SK-MEL-5 (cell line): Measurements from ENCODE around the gene RLBP1. TPM values are rescaled to one million over a fixed set of nuclear protein-coding genes. Genes with fewer than 3 reads are reported as not detected.

Experiments used
- DNase-seq: peaks from one replicate; pipeline ENCODE4 v3.0.0-alpha.2; 2016; ENCODE audit warnings: low read depth, low spot score
- in situ Hi-C: cut with HindIII; loops from 2 replicates; pipeline ENCODE4 v1.10.0; 2016; ENCODE audit warnings: low sequenced_read_pairs, high pct_unique_total_duplicates, low pct_unique_long_range_greater_than_20kb
- total RNA-seq: library from RNA; depleted of rRNA; stranded (reverse); fragments of >200 nt; shearing (Covaris generic); gene quantifications from 2 replicates; pipeline ENCODE4 v1.2.3, GENCODE V29; 2014

RLBP1 gene
- total RNA-seq, 1 experiment from 2014 or later: 33.8 TPM

DNA sequence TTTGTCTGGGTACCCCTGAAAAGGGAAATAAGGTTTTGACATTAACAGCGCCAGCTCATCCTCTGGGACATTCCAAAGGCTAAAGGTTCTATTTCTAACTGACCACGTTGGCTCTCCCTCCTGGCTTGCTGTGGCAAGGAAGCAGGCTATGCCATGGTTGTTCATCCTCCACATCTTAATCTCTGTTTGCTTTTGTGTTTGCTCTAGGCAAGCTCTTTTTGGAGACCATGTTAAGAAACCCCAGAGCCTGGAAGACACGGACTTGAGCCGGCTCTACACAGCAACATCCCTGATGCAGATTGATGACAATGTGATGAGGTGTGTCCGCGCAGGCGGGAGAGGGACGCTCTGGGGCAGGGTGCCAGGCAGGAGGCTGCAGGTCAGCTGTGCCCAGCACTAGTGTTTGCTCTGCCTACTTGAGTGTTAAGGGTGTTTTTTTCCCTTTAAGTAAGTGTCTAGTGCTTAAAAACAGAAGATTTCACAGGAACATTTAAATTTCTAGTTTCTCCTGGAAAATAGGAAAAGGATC is 33.3 kb downstream of the RLBP1 start:
- in situ Hi-C loops: no loop called here
- DNase-seq: no peak

DNA sequence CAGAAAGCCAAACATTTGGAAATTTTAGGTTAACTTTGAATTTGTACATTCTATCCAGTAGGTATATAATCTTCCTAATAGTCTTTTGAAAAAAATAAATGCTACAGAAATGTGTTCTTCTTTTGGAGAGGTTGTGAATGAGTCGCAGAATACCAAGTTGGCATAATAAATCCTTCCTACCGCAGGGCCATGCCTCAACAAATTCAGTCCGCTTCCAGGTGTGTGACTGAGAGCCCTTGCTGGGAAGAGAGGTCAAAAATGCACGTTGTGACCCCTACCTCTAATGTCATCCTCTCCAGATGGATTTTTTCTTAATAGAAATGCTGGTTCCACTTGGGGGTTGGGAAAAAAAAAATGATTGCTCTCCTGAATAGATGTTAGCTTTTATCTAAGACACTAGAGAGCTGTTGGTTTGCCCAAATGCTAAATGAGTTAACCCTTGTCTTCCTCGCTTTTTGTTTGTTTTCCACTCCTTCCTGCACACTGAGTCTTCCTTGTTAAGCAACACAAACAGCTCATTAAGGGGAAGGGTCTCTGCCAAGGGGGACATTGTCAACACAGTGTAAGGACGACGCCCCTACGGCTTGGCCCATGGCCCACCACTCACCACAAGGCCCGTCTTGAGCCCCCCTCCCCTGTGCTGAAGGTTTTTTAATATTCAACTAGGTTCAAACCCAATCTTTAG is 33.9 kb downstream of the RLBP1 start:
- in situ Hi-C loops: no loop called here
- no peak for DNase-seq

DNA sequence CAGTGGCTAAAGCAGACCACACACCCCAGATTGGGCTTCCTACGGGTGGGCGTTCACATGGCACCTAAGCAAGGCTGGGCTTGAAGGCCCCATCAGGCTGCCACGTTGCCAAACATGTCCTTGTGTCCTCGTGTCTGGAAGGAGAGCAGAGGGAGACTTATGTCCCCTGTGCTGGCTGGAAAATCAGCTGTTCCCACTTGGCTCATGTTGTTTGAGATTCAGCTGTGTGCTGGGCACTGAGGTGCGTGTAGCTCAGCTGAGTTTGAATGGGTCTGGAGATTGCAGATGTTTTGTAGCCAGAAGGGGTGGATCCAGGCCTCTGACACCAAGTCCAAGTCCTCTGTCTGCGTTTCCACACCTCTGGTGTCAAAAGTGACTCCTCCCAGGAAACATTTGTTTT is 34.6 kb downstream of the RLBP1 start:
- in situ Hi-C loops: no loop called here
- no peak for DNase-seq

DNA sequence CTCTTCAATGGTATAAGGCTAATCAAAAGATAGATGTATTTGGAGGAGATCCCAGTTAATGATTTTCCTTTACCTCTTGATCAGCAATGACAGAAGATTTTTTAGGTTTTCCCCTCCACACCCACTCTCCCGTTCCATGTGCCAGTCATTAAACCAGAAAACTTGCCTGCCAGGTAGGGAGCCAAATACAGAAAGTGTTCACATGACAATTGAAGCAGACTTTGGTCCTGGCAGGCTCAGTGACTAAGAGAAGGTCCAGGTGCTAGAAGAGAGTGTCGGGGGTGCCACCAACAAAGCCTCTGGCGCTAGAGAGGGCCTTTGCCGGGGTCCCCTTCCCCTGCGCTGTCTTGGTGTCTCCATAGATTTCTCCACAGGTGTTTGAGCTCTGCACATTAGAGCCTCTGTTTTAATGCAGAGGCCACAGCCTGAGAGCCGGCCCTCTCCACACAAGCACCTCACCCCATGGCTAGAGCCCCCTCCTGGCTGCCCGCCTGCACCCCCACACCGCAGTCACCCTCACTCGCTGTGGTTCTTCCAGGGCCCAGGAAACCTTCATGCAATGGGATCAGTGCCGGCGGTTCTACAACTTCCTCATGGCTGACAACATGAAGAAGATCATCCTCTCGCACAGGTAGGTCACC is 36.4 kb downstream of the RLBP1 start:
- in situ Hi-C loops: no loop called here
- DNase-seq: no peak

DNA sequence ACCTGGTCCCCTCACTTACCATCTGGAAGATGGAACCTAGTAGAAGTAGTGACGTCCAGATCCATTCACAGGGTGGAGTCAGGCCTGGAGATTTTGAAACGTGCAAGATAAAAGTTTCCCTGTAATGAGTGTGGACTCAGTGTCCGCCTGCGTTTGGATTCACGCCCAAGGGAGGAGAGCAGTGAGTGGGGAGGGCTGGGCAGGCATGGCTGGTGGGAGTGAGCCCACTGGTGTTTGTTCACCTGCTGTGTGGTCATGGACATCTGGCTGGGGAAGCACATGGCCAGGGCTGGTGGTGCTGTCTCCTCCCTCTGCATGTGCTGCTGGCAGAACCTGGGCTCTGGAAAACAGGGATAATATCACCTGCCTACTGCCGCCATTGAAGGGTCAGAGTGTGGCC is 37.0 kb downstream of the RLBP1 start:
- in situ Hi-C loops: no loop called here
- no peak for DNase-seq

DNA sequence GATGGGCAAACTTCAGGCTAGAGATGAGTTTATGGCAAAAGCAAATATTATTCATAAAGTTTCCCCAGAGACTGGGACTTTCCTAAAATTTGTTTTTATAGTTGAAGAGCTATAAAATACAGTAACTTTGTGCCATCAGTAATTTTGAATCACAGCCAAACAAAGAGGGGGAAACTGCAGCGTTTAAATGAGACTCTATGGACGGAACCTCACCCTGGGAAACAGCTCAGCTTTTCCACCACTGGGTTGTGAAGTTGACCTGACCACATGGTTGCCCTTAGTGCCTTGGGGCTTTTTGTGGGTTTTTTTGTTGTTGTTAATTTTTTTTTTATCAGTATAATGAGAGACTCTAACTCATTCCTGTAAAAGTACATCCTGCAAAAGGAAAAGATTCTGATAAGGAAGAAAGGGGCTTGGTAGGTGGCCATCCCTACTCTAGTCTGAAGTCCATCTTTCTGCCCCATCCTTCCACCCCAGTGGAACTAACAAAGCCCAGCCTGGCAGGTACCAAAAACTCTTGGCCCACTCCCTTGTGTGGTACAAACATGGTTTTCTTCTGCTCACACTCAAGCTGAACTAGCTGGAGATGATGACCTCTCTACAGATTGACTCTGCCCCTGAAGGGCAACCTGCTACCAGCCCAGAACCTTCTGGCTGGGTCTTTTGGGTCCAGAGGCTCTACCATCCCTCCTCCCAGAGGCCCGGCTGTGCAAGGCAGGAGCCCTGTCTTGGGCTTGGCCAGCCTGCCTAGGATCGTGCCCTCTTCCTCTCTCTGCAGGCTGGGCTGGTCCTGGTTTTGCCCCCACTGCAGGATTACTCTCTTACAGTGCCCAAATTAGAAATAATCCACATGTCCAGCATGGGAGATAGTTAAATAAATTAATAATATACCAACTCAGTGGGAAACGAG is 41.2 kb downstream of the RLBP1 start:
- no peak for DNase-seq
- in situ Hi-C loops: no loop called here

DNA sequence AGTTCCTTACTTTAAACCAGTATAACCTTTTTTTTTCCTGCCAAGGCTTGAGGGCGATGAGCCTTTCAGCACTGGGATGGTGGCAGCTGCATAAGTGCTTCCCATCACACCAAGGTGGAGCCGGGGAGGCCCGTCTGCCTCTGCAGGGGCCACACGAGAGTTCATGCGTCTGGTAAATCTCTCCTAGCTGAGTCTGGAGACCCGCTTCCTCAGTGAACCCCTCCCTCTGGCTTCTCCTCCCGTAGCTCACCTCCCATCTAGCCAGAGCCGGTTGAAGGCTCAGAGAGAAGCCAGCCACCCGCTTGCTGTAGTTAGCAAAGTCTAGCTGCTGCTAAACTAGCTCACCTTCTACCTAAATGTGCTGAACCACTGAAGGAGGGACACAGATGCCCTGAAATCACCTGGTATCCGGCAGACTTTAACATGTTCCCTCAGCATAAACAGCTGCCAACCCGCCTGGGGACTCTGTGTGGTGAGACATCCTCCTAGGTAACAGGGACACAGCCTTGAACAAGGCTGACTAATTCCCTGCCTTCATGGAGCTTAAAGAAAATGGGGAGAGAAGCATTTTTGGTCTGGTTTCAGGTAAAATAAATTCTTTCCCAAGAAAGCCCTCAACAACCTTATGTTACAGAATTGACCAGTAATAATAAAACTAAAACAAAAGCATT is 42.9 kb downstream of the RLBP1 start:
- in situ Hi-C loops: no loop called here
- DNase-seq: no peak

DNA sequence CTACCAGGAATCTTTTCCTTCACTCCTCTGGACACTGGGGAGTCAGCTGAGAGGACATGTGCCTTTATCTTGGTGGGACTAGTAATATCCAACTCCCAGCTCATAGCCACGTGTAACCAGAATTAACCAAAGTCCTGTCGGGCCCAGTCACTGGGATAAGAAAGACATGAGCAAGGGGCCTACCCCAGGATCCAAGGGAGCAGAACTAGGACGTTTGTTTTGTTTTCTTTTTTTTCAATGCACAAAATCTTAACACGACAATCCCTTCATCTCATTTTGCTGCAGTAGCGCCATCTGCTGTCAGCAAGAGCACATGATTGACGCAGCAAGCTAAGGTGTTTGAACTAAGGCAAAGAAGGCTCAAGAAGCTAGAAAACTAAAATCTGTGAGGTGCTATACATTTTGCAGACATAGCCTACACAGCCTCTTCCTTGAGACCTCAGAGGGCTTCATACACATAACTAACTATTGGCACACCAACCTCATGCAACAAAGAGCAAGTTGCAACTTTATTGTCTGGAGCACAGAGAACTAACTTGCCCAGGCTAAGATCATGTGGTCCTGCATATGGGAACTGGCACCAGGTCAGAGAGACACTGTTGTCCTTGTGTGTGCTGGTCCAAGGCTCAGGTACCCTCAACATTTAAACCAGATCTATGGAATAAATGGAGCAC is 43.6 kb downstream of the RLBP1 start:
- in situ Hi-C loops: no loop called here
- DNase-seq: peak; percentile 85

DNA sequence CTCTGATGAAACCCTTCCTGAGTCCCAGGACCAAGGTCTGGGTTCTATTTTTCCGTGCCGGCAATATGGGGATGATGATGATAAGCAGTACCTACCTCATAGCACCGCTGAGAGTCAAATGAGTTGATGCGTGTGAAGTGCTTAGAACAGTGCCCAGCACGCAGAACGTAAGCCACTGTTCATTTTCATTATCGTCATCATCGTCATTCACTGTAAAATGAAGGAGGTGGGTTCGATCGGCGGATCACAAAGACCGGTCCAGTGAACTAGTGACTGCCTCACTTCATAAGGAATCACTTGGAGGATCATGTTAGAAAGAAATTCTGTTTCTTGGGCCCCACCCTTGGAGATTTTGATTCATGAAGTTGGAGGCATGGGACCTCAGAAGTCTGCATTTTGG is 44.3 kb downstream of the RLBP1 start:
- in situ Hi-C loops: no loop called here
- no peak for DNase-seq

DNA sequence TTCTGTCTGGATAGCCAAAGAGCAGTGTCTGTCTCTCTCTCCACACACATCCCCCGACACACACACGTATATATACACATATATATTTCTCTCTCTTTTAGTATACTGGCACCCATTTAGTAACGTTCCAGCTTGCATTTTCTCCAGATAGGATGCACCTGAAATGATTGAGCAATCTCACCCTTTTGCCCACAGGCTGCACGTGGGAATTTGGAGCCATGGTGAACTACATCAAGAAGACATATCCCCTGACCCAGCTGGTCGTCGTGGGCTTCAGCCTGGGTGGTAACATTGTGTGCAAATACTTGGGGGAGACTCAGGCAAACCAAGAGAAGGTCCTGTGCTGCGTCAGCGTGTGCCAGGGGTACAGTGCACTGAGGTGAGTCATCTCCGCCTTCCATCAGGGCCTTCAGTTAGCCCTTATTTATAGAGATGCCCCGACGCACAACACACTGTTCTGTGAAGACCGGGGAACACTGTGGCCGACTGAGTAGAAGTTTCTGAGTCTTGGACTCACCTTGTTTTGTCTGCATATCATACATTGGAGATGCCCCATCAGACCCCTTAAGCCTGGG is 45.7 kb downstream of the RLBP1 start:
- DNase-seq: no peak
- in situ Hi-C loops: no loop called here

DNA sequence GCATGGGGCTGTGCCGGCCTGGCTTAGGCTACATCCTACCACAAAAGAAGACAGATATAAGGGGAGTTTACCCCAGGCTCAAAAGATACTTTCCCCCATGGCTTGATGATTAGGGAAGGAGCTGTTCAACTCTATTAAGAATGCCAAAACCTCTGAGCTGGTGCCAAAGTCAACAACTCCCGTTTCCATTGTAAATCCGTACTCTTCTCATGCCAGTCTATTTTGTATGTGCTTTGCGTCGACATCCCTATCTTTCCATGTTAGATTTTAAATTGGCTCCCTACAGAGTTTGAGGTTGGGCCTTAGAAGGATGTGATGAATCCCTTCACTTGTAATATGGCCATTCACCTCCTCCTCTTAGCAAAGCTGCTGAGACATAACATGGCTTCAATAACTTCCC is 46.9 kb downstream of the RLBP1 start:
- no peak for DNase-seq
- in situ Hi-C loops: no loop called here

DNA sequence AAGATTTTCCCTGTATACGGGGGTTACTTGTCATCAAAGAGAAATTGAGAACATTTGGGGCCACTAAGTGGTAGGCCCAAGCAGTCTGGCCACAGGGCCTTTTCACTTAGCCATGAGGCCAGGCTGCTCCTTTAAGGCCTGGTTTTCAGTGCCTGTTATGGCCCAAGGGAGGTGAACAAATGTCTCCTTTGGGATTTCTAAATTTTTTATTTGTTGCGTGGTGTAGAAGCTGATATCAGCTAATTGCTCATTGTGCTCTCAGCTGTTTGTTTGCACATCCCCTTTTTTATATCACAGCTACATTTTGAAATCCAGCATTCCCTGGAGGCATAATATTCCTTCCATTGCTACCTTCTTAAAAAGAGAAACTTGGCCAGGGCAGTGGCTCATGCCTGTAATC is 48.5 kb downstream of the RLBP1 start:
- DNase-seq: no peak
- in situ Hi-C loops: no loop called here

DNA sequence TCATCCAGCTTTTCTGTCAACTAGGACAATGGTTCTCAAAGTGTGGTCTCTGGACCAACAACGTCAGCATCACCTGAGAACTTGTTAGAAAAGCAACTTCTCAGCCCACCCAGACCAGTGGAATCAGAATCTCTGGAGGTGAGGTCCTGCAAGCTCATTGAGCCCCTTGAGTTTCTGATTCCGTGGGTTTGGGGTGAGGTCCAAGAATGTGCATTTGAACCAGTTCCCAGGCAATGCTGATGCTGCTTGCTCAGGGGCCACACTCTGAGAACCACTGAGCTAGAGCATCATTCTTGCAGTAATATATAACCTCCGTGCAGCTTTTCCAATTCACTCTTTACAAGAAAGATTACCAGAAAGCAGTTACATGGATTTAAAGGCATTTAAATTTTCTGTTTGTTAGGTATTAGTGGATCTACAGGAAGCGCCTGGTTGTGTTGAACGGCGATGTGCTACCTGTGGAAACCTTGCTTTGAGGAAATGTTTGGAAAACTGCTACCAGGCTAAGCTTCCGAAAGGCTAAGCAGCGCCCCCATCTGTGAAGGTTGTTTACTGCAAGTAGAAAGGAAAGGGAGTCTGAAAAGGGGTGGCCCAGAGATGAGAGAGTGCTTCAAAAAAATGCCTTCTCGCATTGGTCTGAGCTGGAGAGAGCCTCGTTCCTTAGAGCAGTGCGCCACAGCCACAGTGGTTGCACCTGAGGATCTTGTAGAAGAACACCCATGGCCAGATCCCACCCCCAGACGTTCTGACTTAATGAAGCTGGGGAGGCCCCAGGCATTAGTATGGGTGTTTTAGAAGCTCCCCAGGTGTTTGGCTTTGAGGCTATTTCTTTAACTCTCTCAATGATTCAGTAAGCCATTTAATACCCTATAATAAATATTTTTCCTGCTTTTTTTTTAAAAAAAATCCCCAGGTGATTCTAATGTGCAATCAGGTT is 50.0 kb downstream of the RLBP1 start:
- in situ Hi-C loops: no loop called here
- DNase-seq: peak; percentile 83

DNA sequence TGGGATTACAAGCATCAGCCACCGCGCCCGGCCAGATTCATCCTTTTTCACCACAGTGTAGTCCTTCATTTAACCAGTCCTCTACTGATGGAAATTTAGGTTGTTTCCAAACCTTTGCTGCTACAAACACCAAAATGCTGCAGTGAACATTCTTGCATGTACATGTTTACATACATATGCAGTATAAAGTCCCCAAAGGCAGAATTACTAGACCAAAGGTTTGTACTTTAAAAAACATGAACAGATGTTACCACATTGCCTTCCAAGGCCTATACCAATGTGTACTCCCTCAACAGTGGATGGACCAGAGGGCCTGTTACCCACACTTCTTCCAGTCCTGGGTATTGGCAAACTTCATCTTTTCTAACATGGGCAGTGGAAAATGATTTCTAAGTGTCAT is 51.0 kb downstream of the RLBP1 start:
- no peak for DNase-seq
- in situ Hi-C loops: no loop called here

DNA sequence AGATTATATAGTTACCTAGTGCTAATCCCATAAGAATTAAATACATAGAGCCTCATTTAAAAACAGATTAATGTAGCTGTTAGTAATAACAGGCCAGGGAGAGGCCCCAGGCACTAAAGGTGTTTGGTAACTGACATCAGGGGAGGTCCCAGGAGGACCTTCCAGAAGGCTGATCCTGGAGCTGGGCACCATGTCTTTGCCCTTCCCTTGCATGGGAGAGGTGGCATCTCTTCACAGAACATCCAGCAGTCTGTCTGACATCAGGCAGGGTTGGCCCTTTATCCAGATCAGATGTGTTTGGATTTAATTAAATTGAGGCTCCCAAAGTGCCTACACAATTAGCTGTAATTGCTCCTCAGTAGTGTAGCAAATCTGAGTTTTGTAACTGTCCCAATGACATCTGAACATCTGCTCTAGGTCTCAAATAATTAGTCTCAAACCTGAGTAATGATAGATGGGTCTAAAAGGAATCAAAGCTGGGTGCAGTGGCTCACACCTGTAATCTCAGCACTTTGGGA is 53.0 kb downstream of the RLBP1 start:
- in situ Hi-C loops: no loop called here
- no peak for DNase-seq
